ENCODE results near the gene ARNT2.

ARNT2 gene

GRCh38 chr15:80462836-80463512 lies 58.8 kb downstream of the ARNT2 start:
- in situ Hi-C loops (cut with HindIII; ENCODE audit: low sequenced_read_pairs), result no loop called here

GRCh38 chr15:80464951-80465625 lies 60.9 kb downstream of the ARNT2 start:
- in situ Hi-C loops (cut with HindIII; ENCODE audit: low sequenced_read_pairs), result no loop called here

GRCh38 chr15:80465626-80466005 lies 61.4 kb downstream of the ARNT2 start:
- in situ Hi-C loops (cut with HindIII; ENCODE audit: low sequenced_read_pairs), result no loop called here

- in situ Hi-C loops (cut with HindIII; ENCODE audit: low sequenced_read_pairs), result no loop called here
These were observed 62.4 kb downstream of the ARNT2 start for GRCh38 chr15:80466543-80466942.

GRCh38 chr15:80467311-80467714 lies 63.1 kb downstream of the ARNT2 start:
- in situ Hi-C loops (cut with HindIII; ENCODE audit: low sequenced_read_pairs), result no loop called here

- in situ Hi-C loops (cut with HindIII; ENCODE audit: low sequenced_read_pairs), result no loop called here
These were observed 64.6 kb downstream of the ARNT2 start for GRCh38 chr15:80468796-80469195.

- in situ Hi-C loops (cut with HindIII; ENCODE audit: low sequenced_read_pairs), result no loop called here
These were observed 67.7 kb downstream of the ARNT2 start for GRCh38 chr15:80471881-80472280.

GRCh38 chr15:80473286-80474223 lies 69.4 kb downstream of the ARNT2 start:
- in situ Hi-C loops (cut with HindIII; ENCODE audit: low sequenced_read_pairs), result no loop called here

GRCh38 chr15:80474224-80475215 lies 70.3 kb downstream of the ARNT2 start:
- in situ Hi-C loops (cut with HindIII; ENCODE audit: low sequenced_read_pairs), result no loop called here

GRCh38 chr15:80475572-80475971 lies 71.4 kb downstream of the ARNT2 start:
- in situ Hi-C loops (cut with HindIII; ENCODE audit: low sequenced_read_pairs), result no loop called here

GRCh38 chr15:80476036-80476435 lies 71.9 kb downstream of the ARNT2 start:
- in situ Hi-C loops (cut with HindIII; ENCODE audit: low sequenced_read_pairs), result no loop called here

GRCh38 chr15:80478075-80478474 lies 73.9 kb downstream of the ARNT2 start:
- in situ Hi-C loops (cut with HindIII; ENCODE audit: low sequenced_read_pairs), result no loop called here

GRCh38 chr15:80479191-80479590 lies 75.0 kb downstream of the ARNT2 start:
- in situ Hi-C loops (cut with HindIII; ENCODE audit: low sequenced_read_pairs), result no loop called here

GRCh38 chr15:80480171-80480811 lies 76.1 kb downstream of the ARNT2 start:
- in situ Hi-C loops (cut with HindIII; ENCODE audit: low sequenced_read_pairs), result no loop called here

GRCh38 chr15:80480909-80481308 lies 76.7 kb downstream of the ARNT2 start:
- in situ Hi-C loops (cut with HindIII; ENCODE audit: low sequenced_read_pairs), result no loop called here

- in situ Hi-C loops (cut with HindIII; ENCODE audit: low sequenced_read_pairs), result no loop called here
These were observed 78.5 kb downstream of the ARNT2 start for GRCh38 chr15:80482696-80483095.

- in situ Hi-C loops (cut with HindIII; ENCODE audit: low sequenced_read_pairs), result no loop called here
These were observed 79.6 kb downstream of the ARNT2 start for GRCh38 chr15:80483725-80484161.

- in situ Hi-C loops (cut with HindIII; ENCODE audit: low sequenced_read_pairs), result no loop called here
These were observed 80.2 kb downstream of the ARNT2 start for GRCh38 chr15:80484333-80484864.

- in situ Hi-C loops (cut with HindIII; ENCODE audit: low sequenced_read_pairs), result no loop called here
These were observed 81.4 kb downstream of the ARNT2 start for GRCh38 chr15:80485370-80486164.

Measured in DLD1 (cell line).